Measurements from ENCODE around the gene MDC1.
"Not testable (repeated sequence)": the region's sequence is repeated elsewhere in the genome, so short reads cannot be mapped to it uniquely, and the experiment has no call there.

Gene MDC1, protein sequence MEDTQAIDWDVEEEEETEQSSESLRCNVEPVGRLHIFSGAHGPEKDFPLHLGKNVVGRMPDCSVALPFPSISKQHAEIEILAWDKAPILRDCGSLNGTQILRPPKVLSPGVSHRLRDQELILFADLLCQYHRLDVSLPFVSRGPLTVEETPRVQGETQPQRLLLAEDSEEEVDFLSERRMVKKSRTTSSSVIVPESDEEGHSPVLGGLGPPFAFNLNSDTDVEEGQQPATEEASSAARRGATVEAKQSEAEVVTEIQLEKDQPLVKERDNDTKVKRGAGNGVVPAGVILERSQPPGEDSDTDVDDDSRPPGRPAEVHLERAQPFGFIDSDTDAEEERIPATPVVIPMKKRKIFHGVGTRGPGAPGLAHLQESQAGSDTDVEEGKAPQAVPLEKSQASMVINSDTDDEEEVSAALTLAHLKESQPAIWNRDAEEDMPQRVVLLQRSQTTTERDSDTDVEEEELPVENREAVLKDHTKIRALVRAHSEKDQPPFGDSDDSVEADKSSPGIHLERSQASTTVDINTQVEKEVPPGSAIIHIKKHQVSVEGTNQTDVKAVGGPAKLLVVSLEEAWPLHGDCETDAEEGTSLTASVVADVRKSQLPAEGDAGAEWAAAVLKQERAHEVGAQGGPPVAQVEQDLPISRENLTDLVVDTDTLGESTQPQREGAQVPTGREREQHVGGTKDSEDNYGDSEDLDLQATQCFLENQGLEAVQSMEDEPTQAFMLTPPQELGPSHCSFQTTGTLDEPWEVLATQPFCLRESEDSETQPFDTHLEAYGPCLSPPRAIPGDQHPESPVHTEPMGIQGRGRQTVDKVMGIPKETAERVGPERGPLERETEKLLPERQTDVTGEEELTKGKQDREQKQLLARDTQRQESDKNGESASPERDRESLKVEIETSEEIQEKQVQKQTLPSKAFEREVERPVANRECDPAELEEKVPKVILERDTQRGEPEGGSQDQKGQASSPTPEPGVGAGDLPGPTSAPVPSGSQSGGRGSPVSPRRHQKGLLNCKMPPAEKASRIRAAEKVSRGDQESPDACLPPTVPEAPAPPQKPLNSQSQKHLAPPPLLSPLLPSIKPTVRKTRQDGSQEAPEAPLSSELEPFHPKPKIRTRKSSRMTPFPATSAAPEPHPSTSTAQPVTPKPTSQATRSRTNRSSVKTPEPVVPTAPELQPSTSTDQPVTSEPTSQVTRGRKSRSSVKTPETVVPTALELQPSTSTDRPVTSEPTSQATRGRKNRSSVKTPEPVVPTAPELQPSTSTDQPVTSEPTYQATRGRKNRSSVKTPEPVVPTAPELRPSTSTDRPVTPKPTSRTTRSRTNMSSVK (N-terminal part only)

DNA sequence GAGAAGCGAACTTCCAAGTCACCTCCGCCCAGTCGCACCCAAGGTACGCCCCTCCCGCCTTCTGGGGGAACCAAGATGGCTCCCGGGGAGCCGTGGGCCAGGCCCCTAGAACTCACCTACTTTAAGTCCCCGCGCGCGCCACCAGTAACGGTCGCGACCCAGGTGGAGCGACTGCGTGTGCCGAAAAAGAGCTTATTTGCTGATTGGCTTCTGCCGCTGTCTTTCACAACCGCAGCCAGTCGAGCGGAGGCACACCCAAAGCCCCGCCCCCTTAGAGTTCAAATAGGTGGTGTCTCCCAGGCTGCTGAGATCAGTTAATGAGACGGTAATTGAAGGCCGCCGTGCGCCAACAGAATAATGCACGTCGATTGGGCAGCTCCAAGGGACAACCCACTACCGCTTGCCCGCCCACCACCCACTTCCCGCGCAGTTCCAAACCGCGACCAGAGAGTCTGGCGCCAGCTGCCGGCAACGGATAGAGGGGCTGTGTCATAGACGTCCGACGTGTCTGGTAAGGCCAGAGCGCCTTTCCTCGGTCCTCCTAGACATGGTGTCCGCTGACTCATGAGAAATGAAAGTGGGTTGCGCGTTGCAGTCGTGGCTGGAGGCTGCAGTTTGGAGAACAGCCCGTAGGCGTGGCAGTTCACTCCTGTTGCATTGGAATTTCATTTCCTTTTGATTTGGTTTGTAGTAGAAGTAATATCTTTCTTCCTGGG, at the start of gene MDC1:
Gene MDC1, minus strand, starts transcription at position 153 of the 716 bp plus-strand sequence. CDS start 2,106 bp downstream, outside the sequence.
- DNase-seq (ENCODE audit: low spot score): peak; percentile 94
- in situ Hi-C loops (cut with MboI; ENCODE audit: low pct_unique_long_range_greater_than_20kb, low sequenced_read_pairs, unreplicated experiment): no loop called here
- TF ChIP-seq, protein P1, sequence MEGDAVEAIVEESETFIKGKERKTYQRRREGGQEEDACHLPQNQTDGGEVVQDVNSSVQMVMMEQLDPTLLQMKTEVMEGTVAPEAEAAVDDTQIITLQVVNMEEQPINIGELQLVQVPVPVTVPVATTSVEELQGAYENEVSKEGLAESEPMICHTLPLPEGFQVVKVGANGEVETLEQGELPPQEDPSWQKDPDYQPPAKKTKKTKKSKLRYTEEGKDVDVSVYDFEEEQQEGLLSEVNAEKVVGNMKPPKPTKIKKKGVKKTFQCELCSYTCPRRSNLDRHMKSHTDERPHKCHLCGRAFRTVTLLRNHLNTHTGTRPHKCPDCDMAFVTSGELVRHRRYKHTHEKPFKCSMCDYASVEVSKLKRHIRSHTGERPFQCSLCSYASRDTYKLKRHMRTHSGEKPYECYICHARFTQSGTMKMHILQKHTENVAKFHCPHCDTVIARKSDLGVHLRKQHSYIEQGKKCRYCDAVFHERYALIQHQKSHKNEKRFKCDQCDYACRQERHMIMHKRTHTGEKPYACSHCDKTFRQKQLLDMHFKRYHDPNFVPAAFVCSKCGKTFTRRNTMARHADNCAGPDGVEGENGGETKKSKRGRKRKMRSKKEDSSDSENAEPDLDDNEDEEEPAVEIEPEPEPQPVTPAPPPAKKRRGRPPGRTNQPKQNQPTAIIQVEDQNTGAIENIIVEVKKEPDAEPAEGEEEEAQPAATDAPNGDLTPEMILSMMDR (IDR thresholded peaks at IDR 0.05; ENCODE audit: extremely low read depth, insufficient read depth, missing control alignments): peak; percentile 9

DNA sequence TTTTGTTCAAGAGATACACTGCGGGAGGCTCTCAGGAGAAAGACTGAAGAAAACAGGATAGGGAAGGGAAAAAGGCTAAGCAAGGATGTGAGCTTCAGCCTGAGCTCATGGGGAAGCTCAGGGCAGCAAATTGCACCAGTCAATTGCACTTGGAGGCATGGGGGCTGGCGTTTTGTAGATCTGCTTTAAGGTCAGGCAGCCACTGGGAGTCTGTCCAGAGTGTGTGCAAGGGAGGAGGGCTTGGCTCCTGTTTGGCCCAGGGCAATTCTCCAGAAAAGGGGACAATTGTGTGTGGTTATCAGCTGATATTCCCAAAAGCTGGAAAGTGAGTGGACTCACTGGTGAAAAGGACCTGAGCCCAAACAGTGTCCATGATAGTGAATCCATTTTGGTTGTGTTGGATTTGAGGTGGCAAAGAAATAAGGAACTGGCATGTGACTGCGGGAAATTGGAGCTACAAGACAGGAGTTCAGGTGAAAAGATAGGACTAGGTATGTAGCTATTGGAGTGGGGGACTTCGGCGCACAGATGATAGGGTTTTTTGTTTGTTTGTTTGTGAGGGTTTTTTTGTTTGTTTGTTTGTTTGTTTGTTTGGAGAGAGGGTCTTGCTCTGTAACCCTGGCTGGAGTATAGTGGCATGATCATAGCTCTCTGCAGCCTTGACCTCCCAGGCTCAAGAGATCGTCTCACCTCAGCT, 49.5 kb upstream of the MDC1 start:
- no peak for DNase-seq (ENCODE audit: low spot score)
- in situ Hi-C loops (cut with MboI; ENCODE audit: low pct_unique_long_range_greater_than_20kb, low sequenced_read_pairs, unreplicated experiment): no loop called here
- TF ChIP-seq, protein P1 (IDR thresholded peaks at IDR 0.05; ENCODE audit: extremely low read depth, insufficient read depth, missing control alignments): no peak

DNA sequence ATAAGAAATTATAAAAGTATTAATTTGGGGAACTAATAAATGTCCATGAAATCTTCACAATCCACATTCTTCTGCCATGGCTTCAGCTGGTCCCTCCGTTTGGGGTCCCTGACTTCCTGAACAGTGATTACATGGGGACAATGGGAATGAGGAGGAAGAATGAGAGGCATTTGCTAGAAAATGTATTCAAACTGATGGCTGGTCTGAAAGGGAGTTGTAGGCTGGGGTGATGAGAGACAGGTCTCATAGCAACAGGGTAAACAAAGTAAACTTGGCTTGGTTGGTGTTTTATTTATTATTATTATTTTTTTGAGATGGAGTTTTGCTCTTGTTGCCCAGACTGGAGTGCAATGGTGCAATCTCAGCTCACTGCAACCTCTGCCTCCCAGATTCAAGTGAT, 48.4 kb upstream of the MDC1 start:
- in situ Hi-C loops (cut with MboI; ENCODE audit: low pct_unique_long_range_greater_than_20kb, low sequenced_read_pairs, unreplicated experiment); DNase-seq (ENCODE audit: low spot score): not testable (repeated sequence)

- in situ Hi-C loops (cut with MboI; ENCODE audit: low pct_unique_long_range_greater_than_20kb, low sequenced_read_pairs, unreplicated experiment); DNase-seq (ENCODE audit: low spot score): not testable (repeated sequence)
These were observed 47.5 kb upstream of the MDC1 start for GRCh38 chr6:30764490-30765043.

- DNase-seq (ENCODE audit: low spot score): no peak
- TF ChIP-seq, protein P1 (IDR thresholded peaks at IDR 0.05; ENCODE audit: extremely low read depth, insufficient read depth, missing control alignments): no peak
- in situ Hi-C loops (cut with MboI; ENCODE audit: low pct_unique_long_range_greater_than_20kb, low sequenced_read_pairs, unreplicated experiment): no loop called here
These were observed 46.8 kb upstream of the MDC1 start for GRCh38 chr6:30763618-30764489.

GRCh38 chr6:30763155-30763617, 46.1 kb upstream of the MDC1 start:
- TF ChIP-seq, protein P1 (IDR thresholded peaks at IDR 0.05; ENCODE audit: extremely low read depth, insufficient read depth, missing control alignments): no peak
- no peak for DNase-seq (ENCODE audit: low spot score)
- in situ Hi-C loops (cut with MboI; ENCODE audit: low pct_unique_long_range_greater_than_20kb, low sequenced_read_pairs, unreplicated experiment): no loop called here

All from GM13977 (cell line).